Endothelial cell of umbilical vein (primary cell): ENCODE data around the gene CCR5. TPM values are rescaled to one million over a fixed set of nuclear protein-coding genes. Genes with fewer than 3 reads are reported as not detected.

ENCODE experiments used
- BruUV-seq: library from RNA; stranded (reverse); fragments of 400-500 nt; replicated peaks from 2 replicates; lab custom pipeline; 2021; lab: Mats Ljungman, UMichigan
- CTCF ChIA-PET: fragments of 300-600, 350-600 bp; sonication (Branson Sonifier 250); formaldehyde crosslinking; loops from one replicate; lab custom pipeline; 2021; ENCODE audit warnings: antibody characterized with exemption, inconsistent platforms; lab: Charles Lee
- POLR2A ChIA-PET: fragments of 300-600, 350-600 bp; sonication (Branson Sonifier 250); formaldehyde crosslinking; loops from one replicate; lab custom pipeline; 2021; ENCODE audit warnings: antibody characterized with exemption, inconsistent platforms; lab: Charles Lee
- DNase-seq: peaks from one replicate; pipeline ENCODE4 v3.0.0-alpha.2; 2011; ENCODE audit warnings: low read depth, low spot score
- FAIRE-seq: peaks from 2 replicates; lab custom pipeline; 2011; peaks lifted over from hg19 to GRCh38; lab: Jason Lieb, UNC
- H2AFZ ChIP-seq: 2 replicates; pipeline ENCODE4 v1.6.0; 2012; ENCODE audit warnings: low read depth, low read length, control low read depth, inconsistent platforms
- H3K27ac ChIP-seq: 2 replicates; pipeline ENCODE4 v1.5.1; 2011; ENCODE audit warnings: low read depth, mild to moderate bottlenecking, control low read depth, low read length, moderate library complexity; ENCODE audit not compliant: insufficient read depth
- H3K27me3 ChIP-seq, 2 experiments: 2 replicates each; pipeline versions ENCODE4 v1.6.0 to v1.6.1; 2011; ENCODE audit warnings: low read length in 2 of 2, mixed read lengths in 1 of 2; ENCODE audit not compliant: control insufficient read depth in 2 of 2, insufficient read depth in 2 of 2
- H3K36me3 ChIP-seq, 2 experiments: 2 replicates in 1 of 2; 3 replicates in 1 of 2; pipeline ENCODE4 v1.5.1; 2011; ENCODE audit warnings: low read length in 2 of 2, mild to moderate bottlenecking in 1 of 2, moderate library complexity in 1 of 2; ENCODE audit not compliant: control insufficient read depth in 2 of 2, insufficient read depth in 2 of 2; ENCODE audit errors: extremely low read depth in 1 of 2
- H3K4me1 ChIP-seq: 3 replicates; pipeline ENCODE4 v1.5.1; 2011; ENCODE audit warnings: mild to moderate bottlenecking, low read length; ENCODE audit not compliant: control insufficient read depth, insufficient read depth; ENCODE audit errors: extremely low read depth
- H3K4me2 ChIP-seq: 2 replicates; pipeline ENCODE4 v1.6.1; 2011; ENCODE audit warnings: low read length, control low read depth, mixed read lengths; ENCODE audit not compliant: insufficient read depth
- H3K4me3 ChIP-seq, 3 experiments: fragments of 200-600 bp in 1 of 3; sonication (generic), shearing (Covaris generic) in 1 of 3; replicated peaks in 1 of 3; 2 replicates each; pipeline ENCODE4 v1.5.1; 2011 to 2016; ENCODE audit warnings: control low read depth in 3 of 3, low read length in 3 of 3, mild to moderate bottlenecking in 2 of 3, inconsistent platforms in 1 of 3, low read depth in 1 of 3, moderate library complexity in 1 of 3; ENCODE audit not compliant: insufficient read depth in 1 of 3
- H3K79me2 ChIP-seq: 2 replicates; pipeline ENCODE4 v1.6.0; 2012; ENCODE audit warnings: low read length, inconsistent platforms; ENCODE audit not compliant: control insufficient read depth, insufficient read depth
- H3K9ac ChIP-seq: replicated peaks from 2 replicates; pipeline ENCODE3; 2011; ENCODE audit warnings: low read length, control low read depth; ENCODE audit not compliant: insufficient read depth; ENCODE audit errors: extremely low read depth
- H3K9me1 ChIP-seq: replicated peaks from 3 replicates; pipeline ENCODE4 v1.6.0; 2011; ENCODE audit warnings: mild to moderate bottlenecking, low read length; ENCODE audit not compliant: control insufficient read depth, insufficient read depth; ENCODE audit errors: extremely low read depth
- H3K9me3 ChIP-seq: replicated peaks from 2 replicates; pipeline ENCODE4 v1.5.1; 2012; ENCODE audit warnings: low read length, inconsistent platforms; ENCODE audit not compliant: control insufficient read depth, insufficient read depth
- H4K20me1 ChIP-seq: replicated peaks from 2 replicates; pipeline ENCODE3; 2011; ENCODE audit warnings: mild to moderate bottlenecking, low read length; ENCODE audit not compliant: control insufficient read depth, insufficient read depth; ENCODE audit errors: extremely low read depth
- EZH2 ChIP-seq: IDR thresholded peaks from 2 replicates; pipeline ENCODE4 v1.6.1; 2012; ENCODE audit warnings: borderline replicate concordance, low read depth, mild to moderate bottlenecking, moderate library complexity, low read length, inconsistent platforms; ENCODE audit not compliant: severe bottlenecking
- dilution Hi-C: fragments of 300-500 bp; cut with MboI; formaldehyde crosslinking; loops from one replicate; pipeline ENCODE4 v1.15.0; 2019; ENCODE audit warnings: low sequenced_read_pairs; ENCODE audit not compliant: extremely low pct_ligation_motif_present
- intact Hi-C: fragments of 100-400 bp; cut with micrococcal nuclease; formaldehyde crosslinking; loops from one replicate; pipeline ENCODE4 v1.10.0; 2022
- polyA plus RNA-seq, 4 experiments: library from polyadenylated mRNA; depleted of rRNA in 3 of 4; stranded (reverse) in 3 of 4; unstranded in 1 of 4; fragments of >200 nt; gene quantifications; 2 replicates each; pipeline versions ENCODE4 v1.2.1 to v1.2.3, GENCODE V29; 2011 to 2012; ENCODE audit warnings: missing spikeins in 1 of 4
- total RNA-seq: library from RNA; stranded (reverse); gene quantifications from 2 replicates; pipeline ENCODE4 v1.2.3, GENCODE V29; 2021

The CCR5 gene
- total and polyA plus RNA-seq, 2 donors (not counting 3 experiments of a cell fraction or from before 2014, with no cell fraction given): not detected

- Histone ChIP-seq H3K36me3 (no peaks in the 10 kb centered on the region), H3K27ac (no peak overlapping the region), H3K27me3 (peaks cover 0 to 2% of the 10 kb centered on the region in 2 experiments), H3K4me2 (no peak overlapping the region), H3K4me1 (no peaks in the 10 kb centered on the region), H3K9me3 (no peaks in the 10 kb centered on the region), H2AFZ (no peak overlapping the region), H4K20me1 (no peaks in the 10 kb centered on the region), H3K9me1 (no peaks in the 10 kb centered on the region), H3K79me2 (no peaks in the 10 kb centered on the region), H3K9ac (no peak overlapping the region), H3K4me3 (no peak overlapping the region)
- FAIRE-seq (no peak), DNase-seq (no peak)
- intact Hi-C loops: loop anchor here (10.0 kb wide), 1 partner anchor 209 kb away; no protein-coding TSS in a partner anchor
- TF ChIP-seq EZH2: no peak
- dilution Hi-C loops: no loop called here
- POLR2A ChIA-PET: no interaction called here
- CTCF ChIA-PET: interaction anchor here (2.0 to 6.6 kb wide), 2 partner anchors 46 to 147 kb away, joined by 16 to 39 read pairs; no protein-coding TSS in a partner anchor
- no TSS peak for BruUV-seq
Observed at GRCh38 chr3:46423588-46423987, 52.8 kb downstream of the CCR5 start.

Other genes with a start within 250 kb of the CCR5 start
- not detected in 2 replicates for gene CCR1, start 162.6 kb upstream of the CCR5 start, total RNA-seq
- gene CCR1, start 162.6 kb upstream of the CCR5 start, polyA plus RNA-seq: not detected in 2 replicates
- gene CCR3, start 128.5 kb upstream of the CCR5 start, total RNA-seq: not detected in 2 replicates
- not detected in 2 replicates for gene CCR3, start 128.5 kb upstream of the CCR5 start, polyA plus RNA-seq
- not detected in 2 replicates for gene CCR2, start 16.8 kb upstream of the CCR5 start, total RNA-seq
- gene CCR2, start 16.8 kb upstream of the CCR5 start, polyA plus RNA-seq: not detected in 2 replicates
- gene CCRL2, start 36.3 kb downstream of the CCR5 start, total RNA-seq: 3.9 and 6.4 TPM in 2 replicates
- gene CCRL2, start 36.3 kb downstream of the CCR5 start, polyA plus RNA-seq: 6.6 and 7.4 TPM in 2 replicates
- gene LTF, start 94.0 kb downstream of the CCR5 start, total RNA-seq: not detected in 2 replicates
- gene LTF, start 94.0 kb downstream of the CCR5 start, polyA plus RNA-seq: not detected in 2 replicates
- gene RTP3, start 127.0 kb downstream of the CCR5 start, total RNA-seq: not detected in 2 replicates
- 0.06 TPM in 1 of 2 replicates, not detected in the other for gene RTP3, start 127.0 kb downstream of the CCR5 start, polyA plus RNA-seq
- gene LRRC2, start 195.4 kb downstream of the CCR5 start, total RNA-seq: 0.39 and 0.73 TPM in 2 replicates
- 0.08 and 0.14 TPM in 2 replicates for gene LRRC2, start 195.4 kb downstream of the CCR5 start, polyA plus RNA-seq
- gene FAM240A, start 241.6 kb downstream of the CCR5 start, total RNA-seq: not detected in 2 replicates
- not detected in 2 replicates for gene FAM240A, start 241.6 kb downstream of the CCR5 start, polyA plus RNA-seq